ENCODE data around the gene ARHGAP22.

ARHGAP22 gene

DNA sequence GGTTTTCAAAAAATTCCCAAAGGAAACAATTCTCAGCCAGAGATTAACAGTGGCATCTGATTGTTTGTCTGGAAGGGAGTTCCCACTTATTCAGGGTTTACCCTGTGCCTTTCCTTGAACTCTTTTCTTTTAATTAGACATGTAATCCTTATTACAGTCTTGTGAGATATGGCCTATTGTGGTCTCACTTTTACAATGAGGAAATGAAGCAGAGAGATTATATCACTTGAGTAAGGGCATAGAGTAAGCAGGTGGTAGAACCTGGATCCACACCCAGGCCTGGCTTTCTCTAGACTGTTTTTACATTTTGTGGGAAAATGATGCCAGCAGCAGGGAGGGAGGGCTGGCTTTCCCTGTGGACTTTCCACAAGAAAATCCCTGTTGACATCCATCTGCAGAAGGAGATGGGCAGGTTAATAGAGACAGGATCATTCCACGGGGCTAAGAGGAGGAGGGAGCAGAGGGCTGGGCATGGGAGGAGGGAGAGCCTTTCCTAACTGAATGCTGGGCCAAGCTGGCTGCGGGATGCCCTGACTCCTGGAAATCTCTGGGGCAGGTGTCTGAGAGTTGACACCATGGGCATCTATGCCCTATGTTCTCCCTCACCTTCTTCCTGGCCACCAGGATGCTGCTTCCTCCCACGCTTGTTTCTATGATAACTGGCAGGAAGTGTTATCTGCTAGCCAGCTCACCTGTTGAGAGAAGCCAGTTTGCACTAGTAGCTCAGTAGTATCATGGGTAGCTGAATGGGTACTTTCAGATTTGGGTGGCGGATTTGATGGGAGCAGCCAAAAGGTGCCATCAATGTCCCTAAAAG lies 28.7 kb upstream of the ARHGAP22 start:
- DNase-seq (ENCODE audit: low read depth in 2 of 2), result no peak

DNA sequence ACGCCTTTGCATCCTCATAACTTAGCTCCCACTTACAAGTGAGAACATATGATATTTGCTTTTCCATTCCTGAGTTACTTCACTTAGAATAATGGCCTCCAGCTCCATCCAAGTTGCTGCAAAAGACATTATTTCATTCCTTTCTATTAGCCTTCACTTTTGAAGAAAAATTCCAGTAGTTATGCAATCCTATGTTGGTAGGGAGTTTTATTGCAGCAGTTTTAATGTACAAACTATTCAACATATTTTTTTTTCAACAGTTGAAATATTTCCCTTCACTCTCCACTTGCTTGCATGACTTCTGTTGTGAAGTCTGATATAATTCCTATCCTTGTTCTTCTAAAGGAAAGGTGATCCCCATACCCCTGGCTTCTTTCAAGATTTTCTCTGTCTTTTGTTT lies 27.3 kb upstream of the ARHGAP22 start:
- DNase-seq (ENCODE audit: low read depth in 2 of 2), result no peak

DNA sequence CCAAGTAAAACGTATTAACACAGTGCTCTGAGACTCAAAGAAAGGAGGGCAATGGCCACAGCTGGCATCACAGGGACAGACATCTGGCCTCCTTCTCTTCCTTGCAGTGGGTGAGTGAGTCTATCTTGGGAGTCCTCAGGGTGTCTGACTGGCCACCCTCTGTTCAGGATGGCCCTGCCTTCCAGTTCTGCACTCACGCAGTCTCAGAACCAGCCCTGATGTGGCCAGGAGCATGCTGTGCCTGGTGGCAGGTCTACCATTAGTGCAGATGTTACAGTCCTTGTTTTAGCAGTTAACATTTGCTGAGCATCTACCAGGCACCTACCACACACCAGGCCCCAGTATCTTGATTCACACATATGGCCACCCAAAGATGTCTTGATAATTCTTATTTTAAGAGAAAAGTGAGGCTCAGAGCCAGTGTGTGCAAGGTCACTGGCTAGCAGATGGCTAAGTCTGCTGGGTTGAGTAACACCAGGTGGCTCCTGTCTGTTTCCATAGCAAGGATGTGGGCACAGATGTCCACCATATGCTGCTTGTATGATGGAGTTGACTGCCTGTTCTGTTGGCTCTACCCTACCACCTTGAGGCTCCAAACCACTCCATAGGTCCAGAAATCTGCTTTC lies 23.2 kb upstream of the ARHGAP22 start:
- DNase-seq (ENCODE audit: low read depth in 2 of 2), result no peak

DNA sequence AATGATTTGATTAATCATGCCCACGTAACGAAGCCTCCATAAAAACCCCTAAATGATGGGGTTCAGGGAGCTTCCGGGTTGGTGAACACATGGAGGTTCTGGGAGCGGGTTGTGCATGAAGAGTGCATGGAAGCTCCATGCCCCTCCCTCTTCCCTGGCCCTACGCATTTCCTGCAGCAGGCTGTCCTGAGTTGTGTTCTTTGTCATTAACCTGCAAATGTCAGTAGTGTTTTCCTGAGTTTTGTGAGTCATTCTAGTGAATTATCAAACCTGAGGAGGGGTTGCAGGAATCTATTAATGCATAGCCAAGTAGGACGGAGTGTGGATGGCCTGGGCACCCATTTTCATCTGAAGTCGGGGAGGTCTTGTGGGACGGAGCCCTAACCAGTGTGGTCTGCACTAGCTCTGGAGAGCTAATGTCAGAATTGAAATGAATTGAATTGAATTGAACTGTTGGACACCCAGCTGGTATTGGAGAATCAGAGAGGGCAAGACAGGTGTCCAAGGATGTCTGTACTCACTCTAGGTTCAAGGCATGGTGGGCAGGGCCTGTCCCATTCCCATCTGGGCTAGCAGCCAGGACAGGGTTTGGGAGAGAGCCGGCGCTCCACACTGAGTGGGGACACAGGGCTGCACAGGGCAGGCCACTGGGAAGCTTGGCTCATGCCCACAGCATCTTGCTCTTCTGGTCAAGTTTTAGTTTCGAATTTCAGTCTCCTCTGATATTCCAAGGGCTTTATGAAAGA lies 22.3 kb upstream of the ARHGAP22 start:
- DNase-seq (ENCODE audit: low read depth in 2 of 2), result no peak

DNA sequence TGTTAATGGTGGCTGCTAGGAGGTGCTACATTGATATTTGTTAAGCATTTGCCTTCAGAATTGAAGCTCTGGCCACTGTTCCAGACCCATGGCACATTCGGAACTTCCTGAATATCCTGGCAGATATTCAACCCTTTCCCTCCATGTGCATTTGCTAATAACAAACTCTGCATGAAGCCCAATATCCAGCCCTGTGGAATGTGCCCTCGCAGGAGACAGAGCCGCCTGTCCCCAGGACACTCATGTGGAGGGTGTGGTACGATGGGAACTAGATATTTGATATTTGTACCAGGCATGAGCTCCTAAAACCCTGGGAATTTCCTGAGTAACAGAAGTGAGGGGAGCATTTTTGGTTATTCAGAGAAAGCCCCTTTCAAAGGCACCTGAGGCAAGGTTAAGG lies 21.6 kb upstream of the ARHGAP22 start:
- DNase-seq (ENCODE audit: low read depth in 2 of 2), result no peak

DNA sequence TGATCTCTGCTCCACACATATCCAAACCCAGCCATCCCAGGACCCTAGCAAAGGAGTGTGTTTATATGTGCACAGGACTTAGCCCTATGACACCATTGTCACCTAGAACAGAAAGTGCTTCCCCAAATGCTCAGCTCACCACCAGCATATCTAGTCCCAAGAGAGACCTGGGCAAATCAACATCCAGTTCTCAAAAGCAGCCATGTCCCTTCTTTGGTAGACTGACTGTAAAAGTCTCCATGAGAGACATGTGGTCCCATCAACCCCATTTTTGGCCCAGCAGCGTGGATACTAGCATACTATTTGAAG lies 20.9 kb upstream of the ARHGAP22 start:
- DNase-seq (ENCODE audit: low read depth in 2 of 2), result no peak

DNA sequence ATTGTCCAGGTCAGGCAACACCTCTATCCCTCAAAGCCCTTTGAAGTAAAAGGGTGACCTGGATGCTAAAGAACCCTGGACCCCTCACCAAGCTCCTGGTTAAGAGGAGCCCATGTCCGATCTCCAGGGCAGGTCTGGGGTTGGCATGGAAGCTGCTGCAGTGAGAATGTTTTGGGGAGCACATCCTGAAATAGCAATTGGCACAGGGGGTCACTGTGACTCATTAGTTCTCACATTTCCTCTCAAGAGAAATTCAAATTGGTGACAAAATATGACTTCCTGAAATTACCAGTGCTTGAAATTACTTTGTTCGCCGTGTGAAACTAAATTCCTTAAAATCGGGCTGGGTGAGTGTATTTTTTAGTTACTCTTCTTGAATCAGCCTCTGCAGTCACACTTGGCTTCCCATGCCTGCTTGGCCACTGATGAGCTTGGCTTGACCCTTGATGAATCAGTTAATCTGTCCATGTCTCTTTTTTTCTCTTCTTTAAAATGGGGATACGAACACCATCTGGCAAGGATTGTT lies 18.8 kb upstream of the ARHGAP22 start:
- DNase-seq (ENCODE audit: low read depth in 2 of 2), result no peak

DNA sequence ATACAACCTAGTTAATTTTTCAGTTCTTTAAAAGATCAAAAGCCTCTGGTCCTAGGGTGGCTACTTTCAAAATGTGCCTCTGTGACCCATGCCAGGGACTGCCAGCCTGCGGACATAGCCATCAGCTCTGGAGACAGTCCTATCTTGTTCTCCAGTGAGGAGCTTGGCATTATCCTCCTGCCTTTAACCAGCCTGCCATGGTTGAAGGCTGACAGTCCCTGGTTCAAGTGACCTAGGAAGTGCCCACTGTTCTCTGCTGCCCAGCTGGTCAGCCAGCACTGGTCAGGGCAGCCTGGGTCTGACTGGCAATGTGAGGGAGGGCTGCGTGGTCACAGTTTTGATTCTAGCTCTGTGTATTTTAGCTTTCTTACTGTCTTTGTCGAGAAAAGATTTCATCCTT lies 18.1 kb upstream of the ARHGAP22 start:
- no peak for DNase-seq (ENCODE audit: low read depth in 2 of 2)

DNA sequence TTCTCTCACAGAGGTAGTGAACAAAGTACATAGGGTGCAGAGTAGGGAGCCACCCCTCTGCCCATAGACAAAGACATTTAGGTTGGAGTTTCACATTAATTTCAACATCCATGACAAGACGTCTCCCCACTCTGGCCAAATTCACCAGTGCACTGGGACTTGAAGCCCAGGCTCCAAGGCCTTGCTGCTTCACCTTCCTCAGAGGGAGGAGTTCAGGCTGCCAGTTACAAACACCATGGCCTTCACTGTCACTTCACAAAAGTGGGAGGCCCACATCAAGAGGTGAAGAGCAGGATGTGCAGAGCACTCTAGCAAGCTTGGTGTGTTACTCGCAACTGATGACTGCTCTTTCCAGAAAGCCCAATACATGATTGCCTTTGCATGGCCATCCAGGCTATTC lies 15.8 kb upstream of the ARHGAP22 start:
- no peak for DNase-seq (ENCODE audit: low read depth in 2 of 2)

DNA sequence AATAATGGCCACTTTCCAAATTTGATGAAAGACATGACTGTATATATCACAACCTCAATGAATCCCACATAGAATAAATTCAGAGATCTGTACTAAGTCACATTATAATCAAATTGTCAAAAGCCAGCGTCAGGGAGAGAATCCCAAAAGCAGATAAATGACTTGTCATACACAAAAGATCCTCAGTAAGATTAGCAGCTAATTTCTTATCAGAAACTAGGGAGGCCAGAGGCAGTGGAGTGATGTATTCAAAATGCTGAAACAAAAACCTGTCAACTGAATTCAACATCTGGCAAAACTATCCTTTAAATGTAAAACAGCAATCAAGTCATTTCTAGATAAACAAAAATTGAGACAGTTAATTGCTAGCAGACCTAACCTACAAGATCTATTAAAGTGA lies 11.6 kb upstream of the ARHGAP22 start:
- no peak for DNase-seq (ENCODE audit: low read depth in 2 of 2)

DNA sequence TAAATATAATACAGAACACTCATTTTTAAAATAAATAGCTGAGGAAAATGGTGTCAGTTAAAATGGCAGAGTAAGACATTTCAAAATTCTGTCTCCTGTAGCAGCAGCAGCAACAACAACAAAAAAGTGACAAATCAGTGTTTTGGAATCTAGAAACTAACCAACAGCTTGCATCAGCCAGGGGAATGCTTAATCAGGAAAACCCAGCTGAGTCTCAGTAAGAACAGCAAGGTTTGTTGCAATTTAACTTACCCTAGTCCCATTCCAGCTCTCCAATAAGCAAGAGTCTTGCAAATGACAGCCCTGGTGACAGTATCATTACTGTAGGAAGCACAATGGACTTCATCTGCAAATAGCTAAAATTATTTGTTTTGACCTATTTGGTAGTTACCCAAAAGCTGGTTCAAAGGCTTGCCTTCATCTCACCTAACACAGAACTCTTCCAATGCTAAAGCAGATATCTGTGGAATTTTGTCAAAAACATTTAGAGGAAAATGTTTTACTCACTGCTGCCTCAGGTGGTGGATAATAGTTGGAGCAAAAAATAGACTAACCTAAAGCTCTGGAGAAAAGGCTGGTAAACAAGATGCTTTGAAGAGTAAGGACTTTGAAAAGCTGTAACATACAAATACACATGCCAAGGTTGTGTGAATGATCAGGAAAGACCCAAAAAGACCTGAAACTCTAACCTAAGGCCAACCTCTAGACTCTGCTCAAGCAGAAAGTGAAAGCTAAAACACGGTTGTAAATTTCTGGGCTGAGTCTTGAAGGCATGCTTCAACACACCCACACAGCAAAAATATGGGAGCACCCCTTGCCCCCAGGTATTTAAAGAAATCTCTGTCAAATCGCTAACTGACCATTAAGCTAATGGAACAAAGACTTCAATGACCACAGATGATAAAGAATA lies 9.9 kb upstream of the ARHGAP22 start:
- no peak for DNase-seq (ENCODE audit: low read depth in 2 of 2)

DNA sequence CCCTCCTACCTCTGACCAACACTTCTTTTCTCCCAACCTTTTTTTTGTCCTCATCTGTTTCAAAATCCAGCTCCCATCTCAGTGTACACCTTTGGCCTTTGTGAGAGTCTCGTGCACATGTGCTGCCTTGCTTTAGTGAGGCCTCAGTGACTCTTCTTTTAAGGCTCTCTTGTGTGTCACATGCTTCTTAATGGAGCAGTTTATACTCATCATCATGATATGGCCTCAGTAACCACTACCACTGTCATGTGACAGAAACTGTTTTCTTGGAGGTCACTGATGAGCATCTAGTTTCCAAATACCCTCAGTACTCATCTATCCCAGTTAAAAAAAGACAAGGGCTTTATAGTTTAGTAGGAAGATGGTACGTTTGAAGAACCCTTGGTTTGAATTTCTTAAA lies 8.1 kb upstream of the ARHGAP22 start:
- no peak for DNase-seq (ENCODE audit: low read depth in 2 of 2)

DNA sequence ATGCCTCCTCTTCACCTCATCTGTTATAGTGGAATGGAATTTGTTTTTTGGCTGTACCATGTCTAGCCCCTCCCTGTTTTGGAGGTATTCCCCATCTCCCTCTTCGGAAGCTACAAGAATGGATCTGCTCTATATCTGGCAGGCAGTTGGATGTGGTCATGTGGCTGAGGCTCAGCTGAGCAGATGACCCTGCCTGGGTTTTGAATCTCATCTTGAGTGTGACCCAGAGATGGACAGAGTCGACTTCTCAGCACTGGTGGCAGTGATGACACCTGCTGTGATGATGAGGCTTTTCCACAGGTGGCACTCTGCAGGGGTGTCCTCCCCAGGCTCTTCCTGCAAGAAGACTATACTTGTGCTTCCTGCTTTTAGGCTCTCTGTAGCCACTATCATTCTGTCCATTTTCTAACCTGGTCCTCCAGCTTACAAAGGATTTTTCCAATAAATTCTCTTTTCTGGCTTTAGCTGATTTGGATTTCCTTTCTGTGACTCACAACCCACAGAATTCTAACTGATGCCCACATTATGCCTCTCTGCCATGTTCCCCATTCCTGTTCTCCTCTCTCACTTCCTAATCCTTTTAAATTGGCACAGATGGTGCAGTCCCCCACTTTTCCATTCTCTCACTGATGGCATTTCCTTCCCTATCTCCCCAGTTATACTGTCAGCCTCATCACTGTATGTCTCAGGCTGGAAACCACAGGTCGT lies 7.5 kb upstream of the ARHGAP22 start:
- no peak for DNase-seq (ENCODE audit: low read depth in 2 of 2)

DNA sequence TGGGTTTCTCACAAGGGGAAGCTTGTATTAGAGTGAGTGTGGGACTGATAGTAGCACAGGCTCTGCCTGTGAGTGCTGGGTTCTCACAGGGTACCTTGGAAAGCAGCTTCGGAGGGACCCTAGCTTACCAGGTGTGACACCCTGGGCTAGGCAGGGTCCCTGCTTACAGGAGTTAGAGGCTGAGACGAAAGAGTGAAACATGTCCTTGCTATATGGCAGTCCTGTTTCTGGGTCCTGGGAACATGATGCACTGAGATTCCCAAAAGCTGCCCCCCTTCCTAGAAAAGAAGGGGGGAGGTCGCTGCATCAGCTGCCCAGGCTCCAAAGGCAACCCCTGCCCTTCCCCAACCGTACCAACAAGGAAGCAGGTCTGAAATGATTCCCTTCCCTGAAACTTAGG lies 6.3 kb upstream of the ARHGAP22 start:
- no peak for DNase-seq (ENCODE audit: low read depth in 2 of 2)

DNA sequence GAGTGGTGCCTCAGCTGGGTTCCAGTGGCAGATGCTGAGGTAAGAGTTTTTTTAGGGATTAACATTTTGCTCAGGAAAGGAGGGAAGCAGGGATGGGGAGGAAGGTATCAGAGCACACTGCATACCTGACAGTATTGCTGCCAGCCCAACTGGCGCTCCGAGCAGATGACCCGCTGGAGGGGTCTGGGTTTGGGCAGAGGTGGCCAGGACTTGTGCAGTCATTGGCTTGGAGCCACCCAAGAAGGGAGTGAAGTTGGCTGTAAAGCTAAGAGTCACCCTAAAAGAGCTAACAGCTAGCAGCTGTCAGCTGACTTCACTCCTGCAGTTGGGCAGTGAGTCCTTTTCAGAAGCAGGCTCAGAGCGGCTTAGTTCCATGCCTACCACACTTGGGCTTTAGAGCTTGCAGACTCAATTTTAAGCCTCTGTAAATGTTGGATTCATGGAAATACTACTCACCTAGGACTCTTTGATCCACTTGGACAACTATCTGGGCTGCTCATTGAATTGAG lies 5.8 kb upstream of the ARHGAP22 start:
- no peak for DNase-seq (ENCODE audit: low read depth in 2 of 2)

DNA sequence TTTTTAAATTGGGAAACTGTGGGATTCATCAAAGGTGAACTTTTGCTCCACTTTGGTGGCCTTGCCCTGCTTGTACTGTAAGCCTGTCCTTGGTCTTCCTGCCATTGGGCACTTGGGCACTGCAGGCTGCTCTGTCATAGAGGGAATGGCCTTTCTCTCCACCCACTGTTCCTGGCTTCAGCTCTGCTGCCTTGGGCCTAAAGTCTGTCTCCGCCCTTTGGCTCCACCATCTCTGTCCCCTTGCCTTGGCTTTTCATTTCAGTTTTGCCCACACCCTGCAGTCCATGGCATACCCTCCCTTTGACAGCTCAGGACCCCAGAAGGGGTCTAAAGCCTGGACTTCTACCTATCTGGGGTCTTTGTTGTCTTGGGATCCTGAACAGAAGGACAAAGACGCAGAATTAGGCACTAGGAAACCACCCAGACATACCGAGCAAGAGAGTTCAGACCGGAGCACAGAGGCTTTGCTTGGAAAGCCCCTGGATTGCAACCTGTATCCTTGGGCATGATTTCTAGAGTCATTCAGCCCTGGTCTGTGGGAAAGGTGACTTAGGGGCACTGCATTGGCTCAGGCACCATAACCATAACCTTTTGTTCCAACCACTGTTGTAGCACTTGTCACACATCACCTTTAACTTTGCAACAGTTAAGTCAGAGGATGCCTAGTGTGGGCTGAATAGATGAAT lies 5.2 kb upstream of the ARHGAP22 start:
- DNase-seq (ENCODE audit: low read depth in 2 of 2), result no peak

DNA sequence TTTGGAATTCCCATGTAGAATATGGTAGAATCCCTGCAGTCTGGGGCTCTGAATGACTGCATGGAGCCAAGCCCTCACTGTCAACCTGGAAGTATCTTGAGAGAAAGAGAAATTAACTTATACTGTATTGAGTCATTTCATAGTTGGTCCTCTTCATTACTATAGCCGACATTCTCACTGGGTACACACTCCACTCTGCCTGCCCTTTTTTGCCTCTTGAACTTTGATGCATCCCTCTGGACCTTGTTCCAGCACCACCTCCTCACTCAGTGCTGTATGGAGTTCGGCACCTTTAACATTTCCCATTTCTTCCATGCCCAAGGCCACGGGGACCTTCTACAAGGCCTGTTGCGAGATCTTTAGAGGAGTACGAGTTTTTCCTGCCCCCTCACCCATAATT lies 4.6 kb upstream of the ARHGAP22 start:
- DNase-seq (ENCODE audit: low read depth in 2 of 2), result no peak

DNA sequence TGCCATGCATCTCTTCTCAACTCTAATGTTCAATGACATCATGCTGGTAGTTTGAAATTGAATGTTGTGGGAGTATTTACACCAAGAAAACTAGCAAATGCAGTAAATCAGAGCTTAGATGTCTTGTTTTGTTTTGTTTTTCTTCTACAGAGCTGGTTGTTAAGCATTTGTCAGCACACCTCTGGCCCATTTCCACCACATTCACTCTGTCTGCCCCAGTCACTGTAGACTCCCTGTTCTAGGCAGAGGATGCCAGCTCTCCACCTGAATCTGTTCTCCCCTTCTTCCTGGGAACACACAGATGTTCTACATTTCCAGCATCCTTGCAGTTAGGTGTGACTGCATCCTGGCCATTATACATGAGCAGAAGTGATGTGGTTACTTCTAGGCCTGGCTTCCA lies 4.1 kb upstream of the ARHGAP22 start:
- DNase-seq (ENCODE audit: low read depth in 2 of 2), result no peak

DNA sequence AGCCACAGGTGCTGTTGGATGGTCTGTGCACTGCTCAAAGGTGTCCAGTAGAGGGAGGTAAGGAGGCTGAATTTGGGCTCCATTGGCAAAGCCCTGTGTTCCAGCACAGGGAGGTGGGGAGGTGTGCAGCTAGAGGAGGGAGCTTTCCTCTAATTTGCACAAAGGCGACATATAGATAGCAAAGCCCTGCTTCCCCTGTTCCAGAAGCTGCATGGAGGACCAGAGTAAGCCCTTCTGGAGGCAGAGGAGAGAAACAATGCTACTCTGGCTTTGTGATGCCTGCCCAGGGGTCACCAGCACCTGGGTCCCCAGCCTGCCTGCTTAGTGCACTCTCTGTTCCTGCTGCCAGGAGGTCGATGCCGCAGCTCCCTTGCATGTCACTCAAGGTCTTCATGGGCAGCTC lies 3.4 kb upstream of the ARHGAP22 start:
- peak; percentile 11 to 18 for DNase-seq (ENCODE audit: low read depth in 2 of 2)
